ENCODE results near the gene APLP1.

DNA sequence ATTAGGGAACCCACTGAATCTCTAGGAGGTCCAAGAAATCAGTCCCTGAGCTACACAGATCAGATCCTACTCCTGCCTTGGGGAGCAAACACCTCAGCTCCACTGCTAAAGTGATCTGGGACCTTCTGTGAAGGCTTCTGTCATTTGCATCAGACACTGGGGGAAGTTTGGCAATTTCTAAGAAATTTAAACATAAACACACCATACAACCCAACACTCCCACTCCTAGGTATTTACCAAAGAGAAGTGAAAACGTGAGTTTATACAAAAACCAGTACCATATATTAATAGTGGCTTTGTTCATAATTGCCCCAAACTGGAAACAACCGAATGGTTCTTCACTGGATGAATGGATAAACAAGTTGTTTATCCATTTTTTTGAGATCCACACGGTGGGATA, 47.1 kb downstream of the APLP1 start:
- TF ChIP-seq, protein P1, sequence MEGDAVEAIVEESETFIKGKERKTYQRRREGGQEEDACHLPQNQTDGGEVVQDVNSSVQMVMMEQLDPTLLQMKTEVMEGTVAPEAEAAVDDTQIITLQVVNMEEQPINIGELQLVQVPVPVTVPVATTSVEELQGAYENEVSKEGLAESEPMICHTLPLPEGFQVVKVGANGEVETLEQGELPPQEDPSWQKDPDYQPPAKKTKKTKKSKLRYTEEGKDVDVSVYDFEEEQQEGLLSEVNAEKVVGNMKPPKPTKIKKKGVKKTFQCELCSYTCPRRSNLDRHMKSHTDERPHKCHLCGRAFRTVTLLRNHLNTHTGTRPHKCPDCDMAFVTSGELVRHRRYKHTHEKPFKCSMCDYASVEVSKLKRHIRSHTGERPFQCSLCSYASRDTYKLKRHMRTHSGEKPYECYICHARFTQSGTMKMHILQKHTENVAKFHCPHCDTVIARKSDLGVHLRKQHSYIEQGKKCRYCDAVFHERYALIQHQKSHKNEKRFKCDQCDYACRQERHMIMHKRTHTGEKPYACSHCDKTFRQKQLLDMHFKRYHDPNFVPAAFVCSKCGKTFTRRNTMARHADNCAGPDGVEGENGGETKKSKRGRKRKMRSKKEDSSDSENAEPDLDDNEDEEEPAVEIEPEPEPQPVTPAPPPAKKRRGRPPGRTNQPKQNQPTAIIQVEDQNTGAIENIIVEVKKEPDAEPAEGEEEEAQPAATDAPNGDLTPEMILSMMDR (IDR thresholded peaks at IDR 0.05 in 4 of 5, conservative IDR thresholded peaks at IDR 0.05 in 1 of 5) = no peak
- TF ChIP-seq POLR2A (IDR thresholded peaks at IDR 0.05) = no peak

All from gastrocnemius medialis (tissue), 4 donors.